B cell (primary cell): ENCODE measurements around the gene AFF2. TPM values are rescaled to one million over a fixed set of nuclear protein-coding genes. Genes with fewer than 3 reads are reported as not detected.
A peak's percentile ranks its signal among the peaks of the same experiment; 100 is the strongest.

Experiments
- ATAC-seq: fragments of 200-7000 bp; cut with Tn5 transposase; one replicate; pipeline ENCODE4 v1.10.0; 2021; ENCODE audit warnings: low read depth, mild to moderate bottlenecking, moderate number of reproducible peaks, moderate library complexity
- CTCF ChIA-PET: fragments of 350-600 bp; sonication (Branson Sonifier 250); formaldehyde crosslinking; loops from one replicate; lab custom pipeline; 2021; ENCODE audit warnings: antibody characterized with exemption, inconsistent platforms; lab: Charles Lee
- POLR2A ChIA-PET: fragments of 350-600 bp; sonication (Branson Sonifier 250); formaldehyde crosslinking; loops from one replicate; lab custom pipeline; 2021; ENCODE audit warnings: antibody characterized with exemption; lab: Charles Lee
- DNase-seq: peaks from one replicate; pipeline ENCODE4 v3.0.0; 2013
- H2AFZ ChIP-seq: 2 replicates; pipeline ENCODE4 v1.6.1; 2012; ENCODE audit warnings: mild to moderate bottlenecking, low read depth, low read length; ENCODE audit not compliant: insufficient read depth, poor library complexity, severe bottlenecking
- H3K27ac ChIP-seq, 2 donors: 1 replicate in 1 of 2; 2 replicates in 1 of 2; pipeline ENCODE4 v1.5.1; 2012 to 2013; ENCODE audit warnings: low read length in 2 of 2, mild to moderate bottlenecking in 2 of 2, moderate library complexity in 1 of 2
- H3K27me3 ChIP-seq, 4 experiments: fragments of 200-600 bp in 1 of 4; sonication (generic) in 1 of 4; replicated peaks in 1 of 4; 1 replicate in 2 of 4; 2 replicates in 2 of 4; pipeline versions ENCODE4 v1.6.1 to v1.7.0; 2013 to 2016; ENCODE audit warnings: low read length in 3 of 4, mild to moderate bottlenecking in 2 of 4, mixed read lengths in 1 of 4, moderate library complexity in 1 of 4; ENCODE audit not compliant: insufficient read depth in 4 of 4, control insufficient read depth in 3 of 4; ENCODE audit errors: control extremely low read depth in 1 of 4
- H3K36me3 ChIP-seq, 2 experiments: replicated peaks in 1 of 2; 1 replicate in 1 of 2; 2 replicates in 1 of 2; pipeline versions ENCODE4 v1.6.1 to v1.7.1; 2013; ENCODE audit warnings: low read length in 1 of 2; ENCODE audit not compliant: insufficient read depth in 2 of 2, control insufficient read depth in 1 of 2; ENCODE audit errors: control extremely low read depth in 1 of 2, extremely low read depth in 1 of 2
- H3K4me1 ChIP-seq, 2 donors: fragments of 200-600 bp in 1 of 2; sonication (generic) in 1 of 2; 1 replicate in 1 of 2; 2 replicates in 1 of 2; pipeline versions ENCODE4 v1.5.1 to v1.6.1; 2013 to 2017; ENCODE audit warnings: low read length in 2 of 2; ENCODE audit not compliant: control insufficient read depth in 2 of 2, insufficient read depth in 2 of 2
- H3K4me2 ChIP-seq: replicated peaks from 2 replicates; pipeline ENCODE3; 2012; ENCODE audit warnings: mild to moderate bottlenecking, low read depth, low read length; ENCODE audit not compliant: poor library complexity, severe bottlenecking
- H3K4me3 ChIP-seq, 5 experiments: fragments of 200-600 bp in 1 of 5; sonication (generic) in 1 of 5; 1 replicate in 3 of 5; 2 replicates in 2 of 5; pipeline versions ENCODE4 v1.5.1 to v1.7.0; 2011 to 2016; ENCODE audit warnings: low read length in 4 of 5, mild to moderate bottlenecking in 4 of 5, low read depth in 2 of 5, control low read depth in 1 of 5, moderate library complexity in 1 of 5; ENCODE audit not compliant: insufficient read depth in 1 of 5; ENCODE audit errors: control extremely low read depth in 1 of 5, extremely low read depth in 1 of 5
- H3K79me2 ChIP-seq: fragments of 200-600 bp; sonication (generic); one replicate; pipeline ENCODE4 v1.6.0; 2016; ENCODE audit warnings: low read length; ENCODE audit not compliant: control insufficient read depth, insufficient read depth
- H3K9ac ChIP-seq: fragments of 200-600 bp; sonication (generic); 2 replicates; pipeline ENCODE4 v1.6.1; 2017; ENCODE audit warnings: mild to moderate bottlenecking, low read length, moderate library complexity
- H3K9me3 ChIP-seq, 3 donors: one replicate each; pipeline versions ENCODE4 v1.6.1 to v1.7.1; 2013; ENCODE audit warnings: low read length in 2 of 3; ENCODE audit not compliant: control insufficient read depth in 2 of 3, insufficient read depth in 1 of 3; ENCODE audit errors: control extremely low read depth in 1 of 3
- H4K20me1 ChIP-seq: 2 replicates; pipeline ENCODE4 v1.6.0; 2012; ENCODE audit warnings: mild to moderate bottlenecking, low read length; ENCODE audit not compliant: insufficient read depth, control insufficient read depth, poor library complexity, severe bottlenecking
- H3K27ac Mint-ChIP-seq: one replicate; pipeline ENCODE4 v1.8.0; 2021; ENCODE audit warnings: mixed read lengths
- H3K27me3 Mint-ChIP-seq: one replicate; pipeline ENCODE4 v1.8.0; 2021; ENCODE audit warnings: mixed read lengths
- H3K4me1 Mint-ChIP-seq: one replicate; pipeline ENCODE4 v1.8.0; 2021; ENCODE audit warnings: mixed read lengths
- H3K4me3 Mint-ChIP-seq: one replicate; pipeline ENCODE4 v1.8.0; 2021; ENCODE audit warnings: mixed read lengths
- H3K9me3 Mint-ChIP-seq: one replicate; pipeline ENCODE4 v1.8.0; 2022; ENCODE audit warnings: mixed read lengths; ENCODE audit not compliant: insufficient read depth
- EZH2 ChIP-seq: IDR thresholded peaks from 2 replicates; pipeline ENCODE4 v1.6.1; 2012; ENCODE audit warnings: borderline replicate concordance, low read depth, mild to moderate bottlenecking, moderate library complexity, low read length; ENCODE audit not compliant: insufficient read depth, poor library complexity, severe bottlenecking
- WGBS: methylation state at CpG from one replicate; pipeline ENCODE4 v1.1.5; 2013; ENCODE audit warnings: missing lambda C conversion rate; ENCODE audit not compliant: insufficient coverage; 5-methylcytosine and 5-hydroxymethylcytosine counted together
- intact Hi-C: fragments of 100-400 bp; cut with micrococcal nuclease; formaldehyde crosslinking; loops from one replicate; pipeline ENCODE4 v1.10.0; 2022
- polyA plus RNA-seq: library from polyadenylated mRNA; depleted of rRNA; stranded (reverse); fragments of >200 nt; gene quantifications from 2 replicates; pipeline ENCODE4 v1.2.3, GENCODE V29; 2012
- total RNA-seq, 2 donors: library from RNA; stranded (reverse); fragments of 120-200 nt in 1 of 2; gene quantifications; 1 replicate in 1 of 2; 2 replicates in 1 of 2; pipeline versions ENCODE4 v1.2.3 to v1.2.4, GENCODE V29; 2013 to 2022
- TF ChIP-seq, protein P1 (sequence below): fragments of 200-600 bp; IDR thresholded peaks from one replicate; pipeline ENCODE4 v1.8.0; 2022; ENCODE audit warnings: antibody characterized with exemption, mild to moderate bottlenecking

The AFF2 gene
- total and polyA plus RNA-seq, 2 donors (not counting 1 experiment from before 2014, with no cell fraction given): 0.06 to 12.0 TPM

DNA sequence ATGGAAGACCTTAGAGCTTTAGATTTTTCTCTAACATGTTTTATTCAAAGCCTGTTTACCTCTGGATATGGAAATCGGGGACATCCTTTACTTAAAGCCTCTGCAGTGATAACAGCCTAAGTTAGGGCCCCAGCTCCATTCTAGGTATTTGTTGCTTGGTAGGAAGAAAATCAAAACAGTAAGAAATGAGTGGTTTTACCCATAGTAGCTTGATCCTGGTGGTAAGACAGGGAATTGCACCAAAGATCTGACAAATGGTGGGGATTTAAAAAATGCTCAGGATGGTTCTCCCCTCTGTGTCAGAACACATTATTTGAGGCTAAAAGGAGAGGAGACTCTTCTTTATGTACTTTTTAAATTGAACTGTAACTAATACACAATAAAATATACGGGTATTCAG lies 52.4 kb downstream of the AFF2 start:
- Mint-ChIP-seq H3K9me3 (no peaks in the 10 kb centered on the region), H3K27ac (no peak overlapping the region), H3K27me3 (no peaks in the 10 kb centered on the region), H3K4me3 (no peak overlapping the region), H3K4me1 (no peaks in the 10 kb centered on the region)
- no CpG with 5 or more reads among the region's 2 CpGs for WGBS
- Histone ChIP-seq H3K9me3 (no peaks in the 10 kb centered on the region), H3K4me1 (no peaks in the 10 kb centered on the region), H3K36me3 (no peaks in the 10 kb centered on the region), H4K20me1 (no peaks in the 10 kb centered on the region), H3K27me3 (no peaks in the 10 kb centered on the region), H3K79me2 (no peaks in the 10 kb centered on the region), H3K4me3 (no peak overlapping the region), H3K27ac (no peak overlapping the region), H3K4me2 (no peak overlapping the region), H3K9ac (no peak overlapping the region), H2AFZ (no peak overlapping the region)
- ChIA-PET POLR2A (no interaction called here), CTCF (interaction anchor here (1.2 kb wide), 1 partner anchor 22 kb away, joined by 4 read pairs; no protein-coding TSS in a partner anchor)
- intact Hi-C loops: no loop called here
- DNase-seq (no peak), ATAC-seq (no peak)
- TF ChIP-seq EZH2: no peak
- TF ChIP-seq, protein P1, sequence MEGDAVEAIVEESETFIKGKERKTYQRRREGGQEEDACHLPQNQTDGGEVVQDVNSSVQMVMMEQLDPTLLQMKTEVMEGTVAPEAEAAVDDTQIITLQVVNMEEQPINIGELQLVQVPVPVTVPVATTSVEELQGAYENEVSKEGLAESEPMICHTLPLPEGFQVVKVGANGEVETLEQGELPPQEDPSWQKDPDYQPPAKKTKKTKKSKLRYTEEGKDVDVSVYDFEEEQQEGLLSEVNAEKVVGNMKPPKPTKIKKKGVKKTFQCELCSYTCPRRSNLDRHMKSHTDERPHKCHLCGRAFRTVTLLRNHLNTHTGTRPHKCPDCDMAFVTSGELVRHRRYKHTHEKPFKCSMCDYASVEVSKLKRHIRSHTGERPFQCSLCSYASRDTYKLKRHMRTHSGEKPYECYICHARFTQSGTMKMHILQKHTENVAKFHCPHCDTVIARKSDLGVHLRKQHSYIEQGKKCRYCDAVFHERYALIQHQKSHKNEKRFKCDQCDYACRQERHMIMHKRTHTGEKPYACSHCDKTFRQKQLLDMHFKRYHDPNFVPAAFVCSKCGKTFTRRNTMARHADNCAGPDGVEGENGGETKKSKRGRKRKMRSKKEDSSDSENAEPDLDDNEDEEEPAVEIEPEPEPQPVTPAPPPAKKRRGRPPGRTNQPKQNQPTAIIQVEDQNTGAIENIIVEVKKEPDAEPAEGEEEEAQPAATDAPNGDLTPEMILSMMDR: peak; percentile 36

DNA sequence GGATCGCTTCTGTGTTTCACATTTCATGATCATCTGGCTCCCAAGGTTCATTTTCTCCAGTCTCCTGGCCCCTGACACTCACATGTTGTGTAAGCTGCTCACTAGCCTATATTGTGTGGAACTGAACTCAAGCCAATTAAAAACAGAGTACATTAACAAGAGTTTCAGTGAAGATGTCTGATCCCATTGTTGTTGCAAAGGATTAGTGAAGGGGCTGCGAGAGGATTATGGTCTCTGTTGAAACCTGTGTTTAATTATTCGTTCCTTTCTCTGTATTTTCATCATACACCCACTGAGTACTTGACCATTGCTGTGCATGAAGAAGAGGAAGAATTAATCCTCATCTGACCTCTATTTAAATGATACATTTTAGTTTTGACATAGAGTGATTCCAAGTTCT lies 54.7 kb downstream of the AFF2 start:
- Mint-ChIP-seq H3K4me3 (no peak overlapping the region), H3K4me1 (no peaks in the 10 kb centered on the region), H3K27ac (no peak overlapping the region), H3K9me3 (no peaks in the 10 kb centered on the region), H3K27me3 (no peaks in the 10 kb centered on the region)
- no peaks in the 10 kb centered on the region for H3K9me3 ChIP-seq
- WGBS: 100% methylated on average over 1 of the region's 3 CpGs
- no peaks in the 10 kb centered on the region for H3K27me3 ChIP-seq
- ATAC-seq (no peak), DNase-seq (no peak)
- no peaks in the 10 kb centered on the region for H3K4me1 ChIP-seq
- no peaks in the 10 kb centered on the region for H3K79me2 ChIP-seq
- CTCF ChIA-PET: no interaction called here
- no peaks in the 10 kb centered on the region for H4K20me1 ChIP-seq
- no peak overlapping the region for H3K4me2 ChIP-seq
- POLR2A ChIA-PET: no interaction called here
- no peak overlapping the region for H3K4me3 ChIP-seq
- no peaks in the 10 kb centered on the region for H3K36me3 ChIP-seq
- H2AFZ ChIP-seq: no peak overlapping the region
- TF ChIP-seq, protein P1: no peak
- no peak for TF ChIP-seq EZH2
- H3K9ac ChIP-seq: no peak overlapping the region
- H3K27ac ChIP-seq: no peak overlapping the region
- intact Hi-C loops: no loop called here
